Measurements from ENCODE around the gene ZFPL1.
"Not testable (repeated sequence)": the region's sequence is repeated elsewhere in the genome, so short reads cannot be mapped to it uniquely, and the experiment has no call there.

Gene ZFPL1

GRCh38 chr11:65115361-65116082, 31.5 kb downstream of the ZFPL1 start:
- no peak for DNase-seq

DNA sequence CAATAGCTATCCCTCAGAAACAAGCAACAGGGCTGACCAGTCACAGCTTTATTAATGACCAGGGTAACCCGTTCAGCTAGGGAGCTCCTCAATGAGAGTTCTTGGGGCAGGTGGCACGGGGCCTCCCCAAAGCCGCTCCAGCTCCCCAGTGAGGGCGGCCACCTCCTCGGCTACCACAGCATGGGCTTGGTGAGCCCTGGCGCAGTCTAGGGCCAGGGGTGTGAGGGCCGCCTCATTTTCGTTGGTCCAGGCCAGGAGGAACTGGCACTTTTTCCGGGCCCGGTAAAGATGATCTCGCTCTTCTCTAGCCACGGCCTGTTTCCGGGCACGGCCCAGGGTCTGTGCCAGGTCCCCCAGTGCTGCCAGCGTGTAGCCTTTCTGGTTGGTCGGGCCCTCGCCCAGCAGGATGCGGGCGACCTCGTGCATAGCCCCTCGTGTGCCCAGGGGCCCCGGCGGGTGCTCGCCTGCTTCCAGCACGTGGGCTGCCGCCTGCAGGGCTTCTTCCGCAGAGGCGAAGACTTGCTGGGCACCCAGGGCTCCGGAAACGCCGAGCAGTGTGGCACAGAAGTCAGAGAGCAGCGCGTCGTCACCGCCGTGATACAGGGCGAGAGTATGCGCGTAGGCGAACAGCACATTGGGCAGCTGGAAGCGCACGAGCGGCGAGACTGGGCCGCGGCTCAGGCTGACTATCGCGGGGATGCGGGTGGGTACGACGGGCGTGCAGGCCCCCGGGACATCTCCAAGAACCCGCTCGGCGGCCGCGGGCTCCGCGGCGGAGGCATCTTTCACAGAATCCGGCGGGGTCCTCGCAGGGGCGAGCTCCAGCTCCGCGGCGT, 32.6 kb downstream of the ZFPL1 start:
- DNase-seq: peak in 2 of 14 donors; percentile 46 to 57

DNA sequence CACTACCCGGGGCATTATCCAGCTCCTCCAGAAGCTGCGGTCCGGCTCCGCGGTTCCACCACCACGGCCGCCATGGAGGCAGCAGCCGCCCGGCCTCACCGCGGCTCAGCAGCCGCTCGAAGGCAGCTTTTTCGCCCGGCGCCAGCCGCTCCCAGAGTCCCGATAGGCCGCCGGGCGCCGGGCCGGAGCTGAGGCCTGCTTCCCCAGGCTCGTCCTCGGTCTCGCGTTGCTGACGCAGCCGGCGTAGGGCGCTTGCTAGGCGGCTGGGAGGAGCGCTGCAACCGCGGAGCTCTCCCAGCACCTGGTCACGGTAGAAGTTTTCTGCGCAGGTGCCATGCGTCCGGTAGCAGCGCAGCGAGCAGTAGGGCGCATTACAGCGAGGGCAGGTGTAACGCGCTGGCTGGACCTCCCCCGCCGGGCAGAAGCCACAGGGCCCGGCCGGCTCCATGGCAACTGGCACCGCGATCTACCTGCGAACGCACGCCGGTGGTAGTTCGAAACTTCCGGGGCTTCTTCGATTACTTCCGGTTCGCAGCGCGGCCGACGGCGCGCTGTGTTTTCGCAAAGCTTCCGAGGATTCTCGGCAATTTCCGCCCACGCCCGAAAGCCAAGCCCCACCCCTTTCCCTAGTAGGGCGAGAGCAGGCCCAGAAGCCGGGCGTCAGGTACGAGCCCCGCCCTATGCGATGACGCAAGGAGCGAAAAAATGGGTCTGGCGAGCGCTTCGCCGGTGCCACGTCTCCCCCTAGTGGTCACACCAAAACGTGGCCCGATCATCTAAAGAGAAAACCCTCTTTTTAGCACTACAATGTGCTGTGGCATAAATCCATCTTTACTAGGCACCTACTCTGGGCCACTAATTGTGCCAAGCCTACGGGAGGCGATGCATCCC, 33.4 kb downstream of the ZFPL1 start, which contains the start of gene ZNHIT2:
Gene ZNHIT2, minus strand, starts transcription at position 496 of the 891 bp plus-strand sequence. Its CDS starts 48 bp downstream, at position 448.
- peak; percentile 69 to 99 (median 96) for DNase-seq

- DNase-seq: no peak
Observed at GRCh38 chr11:65118097-65118837, 34.2 kb downstream of the ZFPL1 start.

- DNase-seq: not testable (repeated sequence)
Observed at GRCh38 chr11:65118891-65119669, 35.1 kb downstream of the ZFPL1 start.

- no peak for DNase-seq
Observed at GRCh38 chr11:65119670-65119995, 35.6 kb downstream of the ZFPL1 start.

GRCh38 chr11:65120831-65121230, 36.8 kb downstream of the ZFPL1 start:
- no peak for DNase-seq

DNA sequence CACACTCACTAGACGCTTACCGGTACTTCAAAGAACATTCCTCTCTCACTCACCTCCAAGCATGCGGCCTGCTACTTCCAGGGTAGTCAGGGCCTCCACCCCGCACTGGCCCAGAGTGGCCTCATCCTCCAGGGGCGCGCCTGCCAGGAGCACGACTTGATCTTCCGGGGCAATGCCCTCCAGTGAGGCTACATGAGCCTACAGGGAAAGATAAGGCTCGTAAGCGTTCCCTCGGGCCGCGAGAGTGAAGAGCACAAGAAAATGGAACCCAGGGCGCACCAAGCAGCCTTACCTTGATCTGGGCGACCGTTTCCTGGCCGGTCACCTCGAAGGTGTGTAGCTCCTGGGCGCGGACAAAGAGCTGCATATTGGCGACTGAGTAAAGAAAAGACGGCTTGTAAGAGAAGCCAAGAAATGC, 37.4 kb downstream of the ZFPL1 start:
- DNase-seq: no peak

- DNase-seq: peak; percentile 44 to 97 (median 90)
Observed at GRCh38 chr11:65121865-65122696, 38.1 kb downstream of the ZFPL1 start, which contains the start of the genes FAU and MRPL49. FAU (minus strand) TSS chr11:65122134; CDS start chr11:65121813, 321 bp downstream. MRPL49 (plus strand) TSS chr11:65122321; CDS start chr11:65122347, 26 bp downstream.

GRCh38 chr11:65124480-65125196, 40.6 kb downstream of the ZFPL1 start:
- no peak for DNase-seq

DNA sequence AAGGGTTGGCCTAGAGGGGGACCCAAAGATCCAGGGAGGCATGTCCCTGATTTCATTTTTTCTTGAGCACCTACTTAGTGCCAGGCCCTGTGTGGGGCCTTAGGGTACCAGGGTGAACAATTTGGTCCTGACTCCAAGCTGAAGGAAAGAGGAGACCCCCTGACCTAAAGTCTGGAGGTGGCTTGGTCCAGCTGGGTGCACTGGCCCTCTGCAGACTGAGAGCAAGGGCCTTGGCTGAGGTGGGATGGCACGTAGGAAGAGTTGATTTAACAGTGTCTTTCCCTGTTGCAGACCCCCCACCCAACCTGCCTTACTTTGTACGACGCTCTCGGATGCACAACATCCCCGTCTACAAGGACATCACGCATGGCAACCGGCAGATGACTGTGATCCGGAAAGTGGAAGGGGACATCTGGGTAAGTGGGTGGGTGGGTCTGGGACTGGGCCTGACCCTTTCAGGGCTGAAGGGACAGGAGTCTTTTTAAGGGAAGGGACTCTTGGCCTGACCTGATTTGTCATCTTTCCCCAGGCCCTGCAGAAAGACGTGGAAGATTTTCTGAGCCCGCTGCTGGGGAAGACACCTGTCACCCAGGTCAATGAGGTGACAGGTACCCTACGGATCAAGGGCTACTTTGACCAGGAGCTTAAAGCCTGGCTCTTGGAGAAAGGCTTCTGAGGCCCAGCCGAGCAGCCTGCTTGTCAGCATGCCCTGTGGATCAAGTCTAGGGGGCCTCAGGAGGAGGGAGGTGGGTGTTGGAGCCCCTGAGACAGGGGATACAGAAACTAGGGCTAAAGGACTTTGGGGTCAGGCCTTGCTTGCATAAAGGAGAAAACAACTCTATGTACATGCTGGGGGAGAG, 41.4 kb downstream of the ZFPL1 start:
- DNase-seq: no peak

DNA sequence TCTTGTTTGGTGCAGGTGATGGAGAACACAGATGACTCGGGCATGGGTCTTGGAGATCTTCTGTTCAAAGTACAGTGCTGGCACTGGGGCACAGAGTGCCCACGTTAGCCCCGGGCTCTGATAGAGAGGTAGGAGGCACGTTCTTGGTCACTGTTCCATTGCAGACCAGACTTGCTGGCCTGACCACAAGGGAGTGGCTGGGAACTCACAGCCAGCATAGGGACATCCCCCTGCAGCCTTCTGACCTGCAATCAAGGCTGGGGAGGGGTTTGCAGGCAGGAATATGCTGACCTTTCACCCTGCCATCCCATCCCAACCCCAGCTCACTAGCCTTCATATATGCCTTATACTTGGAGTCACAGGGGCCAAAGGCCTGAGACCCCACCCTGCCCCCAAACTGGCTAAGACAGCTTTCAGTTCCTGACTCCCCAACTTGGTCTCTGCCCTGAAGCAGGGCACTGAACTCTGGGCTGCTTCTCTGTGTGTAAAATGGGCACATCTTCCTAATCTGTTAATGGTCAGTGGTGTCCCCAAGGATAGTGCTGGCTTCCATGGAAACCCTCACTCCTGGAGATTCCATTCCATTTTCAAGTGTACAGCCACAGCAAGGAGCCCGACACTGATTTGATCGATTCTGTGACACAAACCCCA, 42.7 kb downstream of the ZFPL1 start:
- no peak for DNase-seq

- no peak for DNase-seq
Observed at GRCh38 chr11:65127473-65128181, 43.6 kb downstream of the ZFPL1 start.

DNA sequence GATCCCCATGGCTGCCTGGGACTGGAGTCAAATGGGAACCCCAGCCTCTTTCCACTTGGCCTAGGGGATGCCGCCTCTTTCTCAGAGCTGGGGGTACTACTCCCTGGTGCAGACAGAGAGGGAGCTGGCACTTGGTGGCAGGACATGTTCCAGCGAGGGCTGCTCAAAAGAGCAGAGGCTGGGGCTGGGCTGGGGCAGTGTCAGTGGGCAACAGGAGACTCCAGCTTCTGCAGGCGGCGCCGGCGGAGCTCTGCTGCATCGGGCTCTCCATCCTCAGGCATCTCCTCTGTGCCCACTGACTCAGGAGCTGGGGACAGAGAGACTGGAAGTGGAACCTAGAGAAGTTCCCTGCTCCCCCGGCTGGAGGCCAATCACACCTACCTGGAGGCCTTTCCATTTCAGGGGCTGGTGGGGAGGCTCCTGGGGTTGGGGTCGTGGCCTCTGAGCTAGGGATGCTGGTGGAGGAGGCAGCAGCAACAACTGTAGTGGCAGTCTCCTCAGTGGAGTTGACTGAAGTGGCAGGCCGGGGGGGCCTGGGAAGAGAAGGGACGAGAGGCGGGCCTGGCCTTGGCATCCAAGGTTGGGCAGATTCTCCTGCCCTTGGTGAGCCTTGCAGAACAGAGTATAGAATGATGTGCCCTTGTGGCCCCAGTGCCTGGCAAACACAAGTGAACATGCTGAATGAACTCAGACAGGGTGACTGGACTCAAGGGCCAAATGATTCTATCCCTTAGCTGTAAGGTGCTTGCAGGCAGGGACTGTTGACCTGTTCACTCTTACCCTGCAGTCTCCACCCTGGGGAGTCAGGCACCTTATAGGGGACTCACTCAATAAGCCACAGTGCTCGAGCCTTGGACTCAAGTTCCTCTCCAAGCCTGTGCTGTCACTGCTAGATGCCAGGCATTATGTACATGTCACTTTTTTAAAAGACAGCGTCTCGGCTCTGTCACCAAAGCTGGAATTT, 44.4 kb downstream of the ZFPL1 start:
- DNase-seq: no peak

DNA sequence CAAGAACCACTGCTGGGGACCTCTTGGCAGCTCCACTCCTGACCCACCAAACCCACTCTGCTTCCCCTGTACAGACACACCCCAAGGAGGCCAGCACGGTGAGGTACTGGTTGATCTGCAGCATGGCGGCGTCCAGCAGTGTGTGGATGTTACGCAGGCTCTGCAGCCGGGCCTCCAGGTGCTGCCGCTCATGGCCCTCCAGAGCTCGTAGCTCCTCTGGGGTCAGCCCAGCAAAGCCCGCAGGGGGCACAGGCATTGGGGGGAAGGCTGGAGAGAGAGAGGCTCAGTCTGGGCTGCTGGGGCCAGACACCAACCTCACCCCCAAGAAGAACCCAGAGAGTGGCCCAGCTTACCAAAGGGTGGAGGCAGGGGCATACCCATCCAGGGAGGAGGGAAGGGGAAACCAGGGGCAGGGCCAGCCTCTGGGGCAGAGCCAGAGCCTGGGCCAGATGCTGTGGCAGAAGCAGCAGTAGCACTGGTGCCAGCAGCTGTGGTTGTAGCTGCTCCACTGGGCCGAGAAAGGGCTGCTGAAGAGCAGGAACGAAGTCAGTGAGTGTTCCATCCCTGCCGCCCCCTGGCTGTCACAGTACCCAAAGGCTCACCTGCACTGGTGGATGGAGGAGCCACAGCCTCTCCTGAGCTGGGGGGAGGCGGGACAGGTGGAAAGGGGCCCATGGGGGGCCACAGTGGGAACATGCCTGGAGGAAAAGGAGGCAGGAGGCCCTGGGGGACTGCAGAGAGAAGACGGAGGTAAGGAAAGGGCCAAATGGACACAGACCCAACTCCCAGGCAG, 45.8 kb downstream of the ZFPL1 start:
- no peak for DNase-seq

Data from C1 segment of cervical spinal cord (tissue), 14 donors.